SJSA1 (cell line): Measurements from ENCODE around the gene C1QTNF4. TPM values are rescaled to one million over a fixed set of nuclear protein-coding genes. Genes with fewer than 3 reads are reported as not detected.
A peak's percentile ranks its signal among the peaks of the same experiment; 100 is the strongest.
"Not testable (repeated sequence)": the region's sequence is repeated elsewhere in the genome, so short reads cannot be mapped to it uniquely, and the experiment has no call there.

ENCODE experiments used
- DNase-seq, 2 experiments: peaks; one replicate each; pipeline ENCODE4 v3.0.0-alpha.2; 2015 to 2020; ENCODE audit warnings: low spot score in 2 of 2, low read depth in 1 of 2
- H3K27ac ChIP-seq: fragments of 250-450 bp; sonication (Bioruptor Pico); 2 replicates; pipeline ENCODE4 v1.5.1; 2020; ENCODE audit warnings: mild to moderate bottlenecking, moderate library complexity
- H3K27me3 ChIP-seq: fragments of 250-450 bp; sonication (Bioruptor Pico); replicated peaks from 2 replicates; pipeline ENCODE4 v1.5.1; 2020; ENCODE audit warnings: mild to moderate bottlenecking, moderate library complexity
- H3K36me3 ChIP-seq: fragments of 250-450 bp; sonication (Bioruptor Pico); 2 replicates; pipeline ENCODE4 v1.5.1; 2020; ENCODE audit warnings: mild to moderate bottlenecking
- H3K4me1 ChIP-seq: fragments of 250-450 bp; sonication (Bioruptor Pico); replicated peaks from 2 replicates; pipeline ENCODE4 v1.6.1; 2021; ENCODE audit warnings: mild to moderate bottlenecking
- H3K4me3 ChIP-seq: fragments of 250-450 bp; sonication (Bioruptor Pico); 2 replicates; pipeline ENCODE4 v1.5.1; 2020; ENCODE audit warnings: mild to moderate bottlenecking
- H3K9me3 ChIP-seq: fragments of 250-450 bp; sonication (Bioruptor Pico); replicated peaks from 2 replicates; pipeline ENCODE4 v1.5.1; 2020; ENCODE audit warnings: mild to moderate bottlenecking
- total RNA-seq: library from RNA; depleted of rRNA; stranded (reverse); fragments of >200 nt; shearing (Covaris generic); gene quantifications from 2 replicates; pipeline ENCODE4 v1.2.3, GENCODE V29; 2014; rRNA removed

Gene C1QTNF4
- 0.39 TPM in 1 of 2 replicates, not detected in the other for total RNA-seq

DNA sequence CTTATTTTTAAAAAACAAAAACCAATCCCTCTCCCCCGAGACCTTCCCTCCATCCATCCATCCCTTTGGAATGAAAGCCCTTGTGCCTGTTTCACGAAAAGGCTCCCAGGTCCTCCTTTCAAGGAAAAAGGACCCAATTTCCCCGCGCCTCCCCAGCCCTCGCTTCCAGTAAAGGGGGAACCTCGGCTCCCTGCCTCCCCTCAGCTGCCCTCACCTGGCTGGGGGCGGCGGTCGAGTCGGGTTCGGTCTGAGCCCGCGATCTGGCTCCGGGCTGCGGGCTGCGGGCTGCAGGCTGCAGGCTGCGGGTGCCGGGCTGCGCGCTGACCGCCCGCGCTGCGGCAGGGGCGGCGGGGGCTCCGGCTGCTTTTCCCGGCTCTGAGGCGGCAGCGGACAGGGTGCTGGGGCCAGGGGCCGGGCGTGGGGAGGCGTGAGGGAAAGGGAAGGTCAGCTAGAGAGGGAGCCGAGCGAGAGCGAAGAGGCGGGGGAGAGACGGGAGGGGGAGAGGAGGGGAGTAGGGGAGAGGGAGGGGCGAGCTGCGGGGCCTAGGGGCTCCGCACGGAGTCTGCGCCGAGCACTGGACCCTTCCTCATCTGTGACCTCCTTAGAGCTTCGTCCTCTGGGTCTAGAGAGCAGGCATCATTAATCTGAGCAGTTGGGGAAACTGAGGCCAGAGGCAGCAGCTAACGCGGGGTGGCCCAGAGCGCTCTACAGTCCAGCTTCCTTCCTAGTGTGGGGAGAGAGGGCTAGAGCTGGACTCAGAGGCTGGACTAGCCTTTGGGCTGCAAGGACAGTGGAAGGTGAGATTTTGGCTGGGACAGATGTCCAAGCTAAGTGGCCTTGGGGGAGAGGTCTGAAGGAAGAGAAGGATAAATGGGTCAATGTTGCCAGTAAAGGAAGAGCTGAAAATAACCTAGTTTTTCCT lies at the start of gene C1QTNF4:
Gene C1QTNF4, minus strand, starts transcription at position 478 of the 922 bp plus-strand sequence. CDS start 3,601 bp downstream, outside the sequence.
- Histone ChIP-seq H3K9me3 (no peaks in the 10 kb centered on the region), H3K27ac (no peak within 1 kb of the TSS), H3K27me3 (peaks cover 33% of the 10 kb centered on the region), H3K36me3 (no peaks in the 10 kb centered on the region), H3K4me3 (no peak within 1 kb of the TSS), H3K4me1 (peaks cover 4% of the 10 kb centered on the region)
- DNase-seq, result no peak

DNA sequence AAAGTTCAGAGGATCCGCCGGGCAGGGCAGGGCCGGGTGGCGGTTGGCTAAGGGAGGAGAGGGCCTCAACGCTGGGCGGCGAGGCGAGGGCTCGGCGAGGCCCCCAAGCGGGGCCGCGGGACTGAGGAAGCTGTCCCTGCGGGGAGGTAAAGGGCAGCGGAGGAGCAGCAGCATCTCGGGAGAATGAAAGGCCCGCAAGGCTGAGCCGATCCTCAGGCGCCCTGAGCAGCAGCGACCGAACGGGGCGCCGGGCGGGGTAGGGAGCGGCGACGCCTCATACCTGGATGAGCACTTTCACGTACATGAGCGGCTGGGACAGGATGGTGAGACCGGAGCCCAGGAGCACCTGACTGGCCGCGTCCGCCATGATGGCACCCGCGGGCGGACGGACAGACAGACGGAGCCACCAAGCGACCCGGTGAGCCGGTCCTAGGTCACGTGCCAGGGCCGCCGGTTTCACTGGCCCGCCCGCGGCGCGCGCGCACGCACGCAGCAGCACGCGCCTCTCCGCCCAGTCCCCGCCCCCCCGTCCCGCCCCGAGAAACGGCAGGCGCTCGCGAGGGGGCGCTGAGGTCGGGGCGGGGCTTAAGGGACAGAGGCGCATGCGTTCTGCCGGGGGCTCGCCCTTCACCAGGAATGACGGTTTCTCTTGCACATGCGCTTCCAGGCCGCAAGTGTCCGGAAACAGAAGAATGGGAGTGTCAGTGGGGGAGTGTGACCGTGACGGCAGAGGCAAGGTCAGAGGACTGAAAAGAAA lies 48.1 kb upstream of the C1QTNF4 start, which contains the start of gene MTCH2:
Gene MTCH2, minus strand, starts transcription at position 461 of the 757 bp plus-strand sequence. Its CDS starts 94 bp downstream, at position 367.
- Histone ChIP-seq H3K4me3 (peak within 1 kb of the TSS; percentile 80), H3K27ac (peak within 1 kb of the TSS; percentile 68)

DNA sequence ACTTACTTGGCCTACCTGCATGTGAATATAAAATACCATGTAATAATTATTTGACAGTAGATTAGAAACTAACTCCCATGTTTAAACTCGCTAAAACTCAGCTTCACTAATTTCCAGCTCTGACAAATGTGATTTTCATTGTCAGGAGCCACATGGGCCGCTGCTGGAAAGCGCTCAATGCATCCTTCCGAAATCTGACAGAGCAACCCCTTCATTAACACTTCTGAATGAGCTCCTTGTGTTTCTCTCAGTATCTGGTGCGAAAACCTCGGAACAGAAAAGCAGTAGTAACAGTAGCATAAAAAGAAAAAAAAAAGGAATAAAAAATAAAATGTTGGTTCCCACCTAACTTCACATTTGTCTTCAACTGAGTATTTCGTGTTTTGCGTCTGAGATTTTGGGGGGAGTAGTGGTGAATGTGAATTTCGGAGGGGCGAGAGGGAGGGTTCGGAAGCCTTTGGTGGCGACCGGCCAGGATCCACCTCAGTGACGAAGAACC lies 47.4 kb upstream of the C1QTNF4 start:
- H3K27me3 ChIP-seq, result no peaks in the 10 kb centered on the region
- peak overlapping the region; percentile 80 for H3K4me3 ChIP-seq
- DNase-seq, result no peak
- H3K9me3 ChIP-seq, result no peaks in the 10 kb centered on the region
- peaks cover 7% of the 10 kb centered on the region for H3K4me1 ChIP-seq
- peak overlapping the region; percentile 68 for H3K27ac ChIP-seq
- H3K36me3 ChIP-seq, result peaks cover 27% of the 10 kb centered on the region

More for the DNA sequence above, 48.1 kb upstream of the C1QTNF4 start, which contains the start of gene MTCH2:
- peak; percentile 97 for DNase-seq
- Histone ChIP-seq H3K9me3 (no peaks in the 10 kb centered on the region), H3K27me3 (no peaks in the 10 kb centered on the region), H3K4me1 (peaks cover 7% of the 10 kb centered on the region), H3K36me3 (peaks cover 22% of the 10 kb centered on the region)

DNA sequence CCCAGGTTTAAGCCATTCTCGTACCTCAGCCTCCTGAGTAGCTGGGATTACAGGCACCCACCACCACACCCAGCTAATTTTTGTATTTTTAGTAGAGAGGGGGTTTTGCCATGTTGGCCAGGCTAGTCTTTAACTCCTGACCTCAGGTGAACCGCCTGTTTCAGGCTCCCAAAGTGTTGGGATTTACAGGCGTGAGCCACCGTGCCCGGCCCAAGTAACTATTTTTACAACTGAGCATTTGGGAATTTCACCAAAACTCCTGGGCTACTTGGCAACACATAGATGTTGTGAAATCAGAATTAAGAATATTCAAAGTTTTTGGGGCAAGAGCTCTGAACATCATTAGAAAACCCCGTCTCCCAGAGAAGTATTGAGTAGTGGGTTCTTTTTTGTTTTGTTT lies 46.3 kb upstream of the C1QTNF4 start:
- DNase-seq, result not testable (repeated sequence)

DNA sequence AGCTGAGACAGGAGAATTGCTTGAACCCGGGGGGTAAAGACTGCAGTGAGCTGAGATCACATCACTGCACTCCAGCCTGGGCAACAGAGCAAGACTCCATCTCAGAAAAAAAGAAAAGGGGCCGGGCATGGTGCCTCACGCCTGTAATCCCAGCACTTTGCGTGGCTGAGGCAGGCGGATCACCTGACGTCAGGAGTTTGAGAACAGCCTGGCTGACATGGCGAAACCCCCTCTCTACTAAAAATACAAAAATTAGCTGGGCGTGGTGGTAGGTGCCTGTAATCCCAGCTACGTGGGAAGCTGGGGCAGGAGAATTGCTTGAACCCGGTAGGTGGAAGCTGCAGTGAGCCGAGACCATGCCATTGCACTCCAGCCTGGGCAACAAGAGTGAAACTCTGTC lies 42.1 kb upstream of the C1QTNF4 start:
- not testable (repeated sequence) for H3K27me3 ChIP-seq, H3K4me3 ChIP-seq, H3K27ac ChIP-seq, DNase-seq, H3K9me3 ChIP-seq, H3K4me1 ChIP-seq
- peaks cover 48% of the 10 kb centered on the region for H3K36me3 ChIP-seq

More for the DNA sequence above, 46.3 kb upstream of the C1QTNF4 start:
- not testable (repeated sequence) for H3K27me3 ChIP-seq, H3K4me1 ChIP-seq, H3K4me3 ChIP-seq, H3K27ac ChIP-seq, H3K9me3 ChIP-seq
- H3K36me3 ChIP-seq, result peaks cover 28% of the 10 kb centered on the region

DNA sequence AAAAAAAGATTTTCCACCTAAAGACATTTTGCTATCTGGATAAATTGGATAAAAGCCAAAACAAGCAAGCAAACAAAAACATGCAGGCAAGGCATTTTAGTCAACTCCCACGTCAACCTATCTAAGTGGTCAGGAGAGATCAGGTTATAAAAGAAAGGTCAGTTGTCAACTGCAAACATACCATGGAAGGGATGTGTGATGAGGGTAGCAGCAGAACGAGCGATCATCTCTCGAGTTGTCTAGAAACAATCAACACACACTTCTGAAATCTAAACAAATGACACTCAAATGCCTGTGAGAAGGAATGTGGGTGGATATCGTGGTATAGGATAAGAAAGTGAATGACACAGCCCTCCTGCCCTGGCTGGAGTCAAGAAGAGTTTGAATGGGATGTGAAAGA lies 37.3 kb upstream of the C1QTNF4 start:
- Histone ChIP-seq H3K4me1 (no peaks in the 10 kb centered on the region), H3K9me3 (no peaks in the 10 kb centered on the region), H3K27me3 (no peaks in the 10 kb centered on the region), H3K27ac (peak overlapping the region; percentile 8; the same call in 1 of the 2 replicates), H3K36me3 (peaks cover 66% of the 10 kb centered on the region), H3K4me3 (no peak overlapping the region)
- DNase-seq, result peak in 1 of 2 experiments; percentile 27

DNA sequence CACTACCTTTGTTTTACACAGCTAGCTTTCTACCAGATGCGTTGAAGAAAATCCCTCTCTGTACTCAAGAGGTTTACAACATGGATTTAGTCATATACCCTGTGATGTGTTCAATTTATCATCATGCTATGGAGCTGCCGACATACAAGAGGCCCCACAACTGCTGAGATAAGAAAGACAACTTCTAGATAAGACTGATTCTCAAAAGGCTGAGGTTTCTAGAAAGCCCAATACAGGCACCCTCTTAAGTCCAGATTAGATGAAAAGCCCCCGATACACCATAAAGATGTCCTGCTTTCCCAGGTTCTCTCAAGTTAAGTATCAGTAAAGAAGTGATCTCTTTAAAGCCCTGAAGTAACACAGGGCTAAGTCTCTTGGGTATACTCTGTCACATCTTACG lies 33.8 kb upstream of the C1QTNF4 start:
- H3K27ac ChIP-seq, result no peak overlapping the region
- H3K36me3 ChIP-seq, result peaks cover 76% of the 10 kb centered on the region
- no peaks in the 10 kb centered on the region for H3K4me1 ChIP-seq
- H3K27me3 ChIP-seq, result no peaks in the 10 kb centered on the region
- H3K4me3 ChIP-seq, result no peak overlapping the region
- no peaks in the 10 kb centered on the region for H3K9me3 ChIP-seq
- DNase-seq, result no peak

DNA sequence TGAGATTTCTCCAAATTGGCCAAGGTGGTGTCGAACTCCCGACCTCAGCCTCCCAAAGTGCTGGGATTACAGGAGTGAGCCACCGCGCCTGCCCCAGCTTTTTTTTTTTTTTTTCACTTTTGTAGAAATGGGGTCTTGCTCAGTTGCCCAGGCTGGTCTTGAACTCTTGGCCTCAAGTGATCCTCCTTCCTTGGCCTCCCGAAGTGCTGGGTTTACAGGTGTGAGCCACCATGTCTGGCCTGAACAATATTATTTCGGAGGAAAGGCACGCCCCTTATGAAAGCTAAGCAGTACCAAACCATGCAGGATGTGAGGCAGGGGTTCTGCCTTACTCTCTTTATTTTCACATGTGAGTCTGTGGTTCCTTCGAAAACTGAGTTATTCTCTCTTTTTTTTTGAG lies 32.0 kb upstream of the C1QTNF4 start:
- Histone ChIP-seq H3K27ac (no peak overlapping the region), H3K4me1 (no peaks in the 10 kb centered on the region), H3K36me3 (peaks cover 85% of the 10 kb centered on the region), H3K27me3 (no peaks in the 10 kb centered on the region), H3K4me3 (no peak overlapping the region), H3K9me3 (no peaks in the 10 kb centered on the region)
- DNase-seq, result no peak

DNA sequence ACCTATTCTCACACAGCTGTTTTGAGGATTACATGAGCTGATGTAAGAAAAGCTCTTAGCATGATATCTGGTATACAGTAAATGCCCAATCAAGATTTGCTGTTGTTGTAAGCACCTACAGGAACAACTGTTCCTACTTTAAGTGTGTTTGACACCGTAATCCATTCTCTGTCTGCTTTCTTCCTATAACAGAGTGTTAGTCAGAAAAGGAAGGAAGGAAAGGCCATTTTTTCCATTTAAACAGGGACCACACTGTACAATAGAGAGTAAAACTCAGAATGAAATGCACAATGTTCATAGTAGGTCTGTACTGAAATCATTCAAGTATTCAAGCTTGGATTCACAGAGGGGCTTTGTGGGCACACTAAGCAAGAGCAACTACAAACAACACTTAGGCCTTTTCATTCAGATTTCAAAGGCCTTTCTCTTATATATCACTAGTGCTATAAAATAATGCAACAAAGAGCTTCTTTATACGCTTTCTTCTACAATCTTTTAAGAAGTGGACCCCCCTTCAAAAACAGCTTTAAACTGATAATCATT lies 26.7 kb upstream of the C1QTNF4 start:
- no peak overlapping the region for H3K4me3 ChIP-seq
- peaks cover 81% of the 10 kb centered on the region for H3K36me3 ChIP-seq
- H3K9me3 ChIP-seq, result no peaks in the 10 kb centered on the region
- peaks cover 9% of the 10 kb centered on the region for H3K4me1 ChIP-seq
- no peak for DNase-seq
- H3K27me3 ChIP-seq, result no peaks in the 10 kb centered on the region
- H3K27ac ChIP-seq, result no peak overlapping the region

DNA sequence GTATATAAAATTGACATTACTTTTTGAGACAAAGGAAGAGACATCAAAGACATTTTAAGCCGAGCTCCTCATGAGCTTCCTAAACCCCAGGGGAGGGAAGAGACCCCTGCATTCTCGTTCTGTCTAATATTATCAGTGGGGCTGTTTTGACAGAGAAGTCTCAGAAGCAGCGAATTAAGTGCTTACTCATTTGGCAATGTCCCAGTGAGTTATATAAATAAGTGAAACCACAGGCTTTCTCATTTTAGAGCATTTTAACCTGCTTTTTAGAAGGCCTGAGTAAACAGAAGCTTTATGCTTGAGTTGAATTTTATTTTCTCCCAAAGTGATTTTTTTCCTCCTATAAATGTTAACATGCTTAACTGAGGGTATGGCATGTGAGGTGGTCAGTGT lies 23.2 kb upstream of the C1QTNF4 start:
- Histone ChIP-seq H3K4me1 (peaks cover 9% of the 10 kb centered on the region), H3K27me3 (no peaks in the 10 kb centered on the region), H3K27ac (no peak overlapping the region), H3K4me3 (no peak overlapping the region), H3K9me3 (no peaks in the 10 kb centered on the region), H3K36me3 (peaks cover 51% of the 10 kb centered on the region)
- peak in 1 of 2 experiments; percentile 19 for DNase-seq

DNA sequence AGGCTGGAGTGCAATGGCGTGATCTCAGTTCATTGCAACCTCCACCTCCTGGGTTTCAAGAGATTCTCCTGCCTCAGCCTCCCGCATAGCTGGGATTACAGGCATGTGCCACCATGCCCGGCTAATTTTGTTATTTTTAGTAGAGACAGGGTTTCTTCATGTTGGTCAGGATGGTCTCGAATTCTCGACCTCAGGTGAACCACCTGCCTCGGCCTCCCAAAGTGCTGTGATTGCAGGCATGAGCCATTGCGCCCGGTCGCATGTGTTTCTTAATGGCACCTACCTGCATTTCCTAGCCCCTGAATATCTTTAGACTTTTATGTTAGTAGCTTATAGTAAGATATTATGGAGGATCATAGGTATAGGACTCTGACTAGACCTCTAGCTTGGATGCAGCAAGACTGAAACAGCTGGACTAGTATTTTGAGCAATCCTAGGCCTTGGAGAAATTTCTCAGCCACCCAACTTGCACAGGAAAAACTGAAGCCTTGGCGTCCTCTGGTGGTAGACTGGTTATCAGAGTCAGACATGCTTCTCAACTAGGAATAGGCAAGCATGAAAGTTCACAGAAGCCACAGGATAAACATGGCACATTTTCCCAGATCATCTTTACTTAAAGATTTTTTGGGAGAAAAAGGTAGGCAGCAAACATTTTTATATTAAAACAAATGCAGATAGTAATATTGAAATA lies 22.7 kb upstream of the C1QTNF4 start:
- no peak overlapping the region for H3K27ac ChIP-seq
- peak in 1 of 2 experiments; percentile 24 for DNase-seq
- H3K4me1 ChIP-seq, result peaks cover 9% of the 10 kb centered on the region

DNA sequence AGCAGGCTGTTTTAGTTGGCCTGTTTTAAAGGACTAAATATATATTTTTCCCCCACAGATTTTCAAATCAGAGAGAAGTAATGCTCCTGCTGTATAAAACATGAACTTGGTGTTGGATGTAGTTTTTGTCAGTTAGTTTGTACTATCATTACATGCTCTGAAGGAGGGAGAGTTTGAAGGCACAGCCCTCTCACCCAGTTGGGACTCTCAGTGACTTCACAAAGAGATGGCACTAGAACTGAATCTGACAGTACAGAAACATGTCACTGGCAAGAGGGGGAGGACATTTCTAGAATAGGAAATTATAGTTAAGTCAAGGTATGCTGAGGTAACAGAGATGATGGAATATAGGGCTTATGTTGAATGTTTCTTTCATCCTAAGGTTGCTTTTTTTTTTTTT lies 21.0 kb upstream of the C1QTNF4 start:
- peaks cover 9% of the 10 kb centered on the region for H3K4me1 ChIP-seq
- peaks cover 38% of the 10 kb centered on the region for H3K36me3 ChIP-seq
- no peaks in the 10 kb centered on the region for H3K27me3 ChIP-seq
- no peak overlapping the region for H3K27ac ChIP-seq
- H3K4me3 ChIP-seq, result no peak overlapping the region
- no peaks in the 10 kb centered on the region for H3K9me3 ChIP-seq
- no peak for DNase-seq

More for the DNA sequence above, 22.7 kb upstream of the C1QTNF4 start:
- peaks cover 46% of the 10 kb centered on the region for H3K36me3 ChIP-seq
- no peaks in the 10 kb centered on the region for H3K9me3 ChIP-seq
- H3K4me3 ChIP-seq, result no peak overlapping the region
- no peaks in the 10 kb centered on the region for H3K27me3 ChIP-seq

DNA sequence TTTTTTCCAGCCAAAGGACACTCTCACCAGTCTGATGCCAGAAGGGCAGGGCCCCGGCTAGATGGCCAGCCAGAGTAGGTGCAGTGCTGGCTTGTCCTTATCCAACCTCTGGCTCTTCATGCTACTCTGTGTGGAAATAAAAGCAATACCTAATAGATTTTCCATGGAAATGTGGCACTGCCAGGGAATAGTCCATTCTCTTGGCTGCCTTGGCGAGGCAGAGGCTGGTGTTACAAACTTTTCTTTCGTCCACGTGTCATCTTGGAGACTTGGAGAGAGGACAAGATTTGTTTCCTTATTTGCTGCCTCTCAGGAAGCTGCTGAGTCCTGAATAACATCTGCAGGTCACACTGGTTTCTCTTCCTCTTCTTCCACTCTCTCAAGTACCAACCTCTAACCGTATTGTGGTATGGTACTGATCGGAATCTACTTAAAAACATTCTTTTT lies 17.2 kb upstream of the C1QTNF4 start:
- H3K27me3 ChIP-seq, result no peaks in the 10 kb centered on the region
- no peak overlapping the region for H3K4me3 ChIP-seq
- no peaks in the 10 kb centered on the region for H3K4me1 ChIP-seq
- H3K36me3 ChIP-seq, result peaks cover 6% of the 10 kb centered on the region
- 0 out of 2 replicates have a peak, but pooled peaks cover 3% of the 10 kb centered on the region for H3K9me3 ChIP-seq
- no peak for DNase-seq
- H3K27ac ChIP-seq, result no peak overlapping the region
